A549 (cell line): Measurements from ENCODE around the gene PDSS2. TPM values are rescaled to one million over a fixed set of nuclear protein-coding genes. Genes with fewer than 3 reads are reported as not detected.

Experiments
- ATAC-seq, 2 experiments: fragments of 200-7000 bp in 1 of 2; fragments of >200 bp in 1 of 2; cut with Nextera tagmentation in 1 of 2; cut with Tn5 transposase in 1 of 2; 3 replicates each; pipeline versions ENCODE4 v1.8.0 to v1.9.1; 2018 to 2020; ENCODE audit warnings: mild to moderate bottlenecking in 1 of 2, moderate library complexity in 1 of 2
- CTCF ChIA-PET: fragments of 300-600 bp; sonication (Branson Sonifier 250); formaldehyde crosslinking; extraction: SDS; loops from one replicate; lab custom pipeline; 2021; ENCODE audit warnings: antibody characterized with exemption, inconsistent platforms; lab: Yijun Ruan, JAX
- POLR2A ChIA-PET: fragments of 350-600 bp; formaldehyde crosslinking; extraction: SDS; loops from one replicate; lab custom pipeline; 2021; ENCODE audit warnings: antibody characterized with exemption, inconsistent platforms; lab: Yijun Ruan, JAX
- DNase-seq, 2 experiments: peaks; one replicate each; pipeline versions ENCODE4 v3.0.0 to v3.0.0-alpha.2; 2011 to 2016; ENCODE audit warnings: low read depth in 1 of 2, low spot score in 1 of 2
- FAIRE-seq: peaks from 2 replicates; lab custom pipeline; 2011; peaks lifted over from hg19 to GRCh38; lab: Jason Lieb, UNC
- H3K27ac ChIP-seq, 2 experiments: fragments of >200 bp; sonication (Bioruptor Twin); formaldehyde crosslinking; 3 replicates each; pipeline ENCODE4 v1.5.1; 2016 to 2017
- H3K4me1 ChIP-seq: fragments of >200 bp; sonication (Bioruptor Twin); formaldehyde crosslinking; 3 replicates; pipeline ENCODE4 v1.6.1; 2016
- H3K4me2 ChIP-seq: fragments of >200 bp; sonication (Bioruptor Twin); formaldehyde crosslinking; 3 replicates; pipeline ENCODE4 v1.6.1; 2016
- H3K4me3 ChIP-seq: fragments of >200 bp; sonication (Bioruptor Twin); formaldehyde crosslinking; 3 replicates; pipeline ENCODE4 v1.5.1; 2016
- H3K9me3 ChIP-seq: fragments of >200 bp; sonication (Bioruptor Twin); formaldehyde crosslinking; 3 replicates; pipeline ENCODE4 v1.6.1; 2016
- BHLHE40 ChIP-seq: IDR thresholded peaks from 2 replicates; pipeline ENCODE4 v1.6.1; 2012; ENCODE audit warnings: low read depth, low read length, inconsistent platforms
- CEBPB ChIP-seq, 2 experiments: fragments of >200 bp in 1 of 2; sonication (Bioruptor Twin) in 1 of 2; formaldehyde crosslinking in 1 of 2; IDR thresholded peaks; 2 replicates each; pipeline ENCODE4 v1.6.1; 2012 to 2016
- CHD4 ChIP-seq: fragments of 200-600 bp; sonication (generic); IDR thresholded peaks from 2 replicates; pipeline ENCODE4 v1.6.1; 2016; ENCODE audit warnings: antibody characterized with exemption, mild to moderate bottlenecking, borderline replicate concordance
- ELK1 ChIP-seq: fragments of 150-350 bp; IDR thresholded peaks from 2 replicates; pipeline ENCODE4 v1.6.1; 2014; ENCODE audit warnings: low read depth, mild to moderate bottlenecking, low read length
- EP300 ChIP-seq, 2 experiments: fragments of >200 bp; sonication (Bioruptor Twin); formaldehyde crosslinking; IDR thresholded peaks; 2 replicates in 1 of 2; 3 replicates in 1 of 2; pipeline ENCODE4 v1.6.1; 2016 to 2017
- FOSL2 ChIP-seq, 2 experiments: fragments of 450-650 bp in 1 of 2; fragments of >200 bp in 1 of 2; sonication (Bioruptor Twin) in 1 of 2; formaldehyde crosslinking; IDR thresholded peaks; 2 replicates each; pipeline versions ENCODE4 v1.5.0 to v1.6.1; 2016 to 2020; ENCODE audit warnings: mild to moderate bottlenecking in 1 of 2, moderate library complexity in 1 of 2
- FOXS1 ChIP-seq: fragments of 250-450 bp; sonication (Bioruptor Pico); IDR thresholded peaks from 2 replicates; pipeline ENCODE4 v1.5.0; 2020; ENCODE audit warnings: mild to moderate bottlenecking, moderate library complexity
- GATA3 ChIP-seq: IDR thresholded peaks from 2 replicates; pipeline ENCODE4 v1.6.1; 2012; ENCODE audit warnings: borderline replicate concordance
- HES2 ChIP-seq: fragments of >200 bp; sonication (Bioruptor Twin); formaldehyde crosslinking; IDR thresholded peaks from 2 replicates; pipeline ENCODE4 v1.6.1; 2016
- HOXA7 ChIP-seq: fragments of 250-450 bp; sonication (Bioruptor Pico); IDR thresholded peaks from 2 replicates; pipeline ENCODE4 v1.5.0; 2020; ENCODE audit warnings: mild to moderate bottlenecking, moderate library complexity
- HOXB13 ChIP-seq: fragments of 250-450 bp; sonication (Bioruptor Pico); IDR thresholded peaks from 2 replicates; pipeline ENCODE4 v1.5.0; 2020; ENCODE audit warnings: low read depth, mild to moderate bottlenecking, moderate library complexity
- KDM1A ChIP-seq: fragments of 200-600 bp; sonication (generic); IDR thresholded peaks from 2 replicates; pipeline ENCODE4 v1.6.1; 2016; ENCODE audit warnings: low read depth, mild to moderate bottlenecking
- MAZ ChIP-seq: fragments of 150-350 bp; IDR thresholded peaks from 2 replicates; pipeline ENCODE4 v1.6.1; 2014; ENCODE audit warnings: antibody characterized with exemption, low read depth, low read length, borderline replicate concordance
- MYC ChIP-seq: IDR thresholded peaks from 2 replicates; pipeline ENCODE4 v1.6.1; 2012; ENCODE audit warnings: mild to moderate bottlenecking, inconsistent platforms, low read length, improper control_type of control experiment, borderline replicate concordance
- NPAS2 ChIP-seq: fragments of 250-450 bp; sonication (Bioruptor Pico); IDR thresholded peaks from 2 replicates; pipeline ENCODE4 v1.8.0; 2022; ENCODE audit warnings: mild to moderate bottlenecking, moderate library complexity, borderline replicate concordance
- NR3C1 ChIP-seq: fragments of >200 bp; sonication (Bioruptor Twin); formaldehyde crosslinking; IDR thresholded peaks from 3 replicates; pipeline ENCODE4 v1.6.1; 2017
- PBX3 ChIP-seq: IDR thresholded peaks from 2 replicates; pipeline ENCODE4 v1.6.1; 2012
- RAD21 ChIP-seq, 2 experiments: fragments of >200 bp in 1 of 2; sonication (Bioruptor Twin) in 1 of 2; formaldehyde crosslinking in 1 of 2; IDR thresholded peaks in 1 of 2; conservative IDR thresholded peaks in 1 of 2; 2 replicates in 1 of 2; 3 replicates in 1 of 2; pipeline ENCODE4 v1.6.1; 2012 to 2018; ENCODE audit warnings: inconsistent platforms in 1 of 2
- RARB ChIP-seq: fragments of 250-450 bp; sonication (Bioruptor Pico); IDR thresholded peaks from 2 replicates; pipeline ENCODE4 v1.8.0; 2021; ENCODE audit warnings: mild to moderate bottlenecking, moderate library complexity
- RFX5 ChIP-seq: fragments of 450-650 bp; IDR thresholded peaks from 2 replicates; pipeline ENCODE4 v1.7.1; 2014; ENCODE audit warnings: antibody characterized with exemption, mild to moderate bottlenecking, moderate library complexity
- RNF2 ChIP-seq: fragments of 200-600 bp; sonication (generic); IDR thresholded peaks from 2 replicates; pipeline ENCODE4 v1.6.1; 2016; ENCODE audit warnings: low read depth, mild to moderate bottlenecking, antibody characterized with exemption, moderate library complexity, borderline replicate concordance
- SREBF2 ChIP-seq: fragments of 450-650 bp; IDR thresholded peaks from 2 replicates; pipeline ENCODE4 v1.6.1; 2014; ENCODE audit warnings: mild to moderate bottlenecking, moderate library complexity
- TFCP2L1 ChIP-seq: fragments of 250-450 bp; sonication (Bioruptor Pico); IDR thresholded peaks from 2 replicates; pipeline ENCODE4 v1.5.0; 2021; ENCODE audit warnings: mild to moderate bottlenecking
- TP53 ChIP-seq: fragments of 250-450 bp; sonication (Bioruptor Pico); IDR thresholded peaks from 2 replicates; pipeline ENCODE4 v1.5.0; 2021; ENCODE audit warnings: mild to moderate bottlenecking, moderate library complexity
- USF2 ChIP-seq: fragments of 450-650 bp; IDR thresholded peaks from 2 replicates; pipeline ENCODE4 v1.6.1; 2014; ENCODE audit warnings: antibody characterized with exemption
- ZC3H11A ChIP-seq: fragments of 450-650 bp; IDR thresholded peaks from 2 replicates; pipeline ENCODE4 v1.6.1; 2014; ENCODE audit warnings: antibody characterized with exemption, mild to moderate bottlenecking
- WGBS: methylation state at CpG from one replicate; pipeline ENCODE4 v1.1.6; 2017; ENCODE audit errors: missing lambda C conversion rate; 5-methylcytosine and 5-hydroxymethylcytosine counted together
- polyA plus RNA-seq, 4 experiments: library from polyadenylated mRNA; depleted of rRNA in 3 of 4; stranded (reverse); fragments of >200 nt; fragmentation: RNase III in 1 of 4; extraction: RNeasy Plus Mini Kit Qiagen cat#74134 plus additional on column Dnase treatment in 1 of 4; gene quantifications; 2 replicates in 3 of 4; 3 replicates in 1 of 4; pipeline ENCODE4 v1.2.3, GENCODE V29; 2011 to 2017
- TF ChIP-seq, protein P1 (sequence below): IDR thresholded peaks from 2 replicates; pipeline ENCODE4 v1.6.1; 2012
- TF ChIP-seq, protein P2 (sequence below): fragments of >200 bp; sonication (Bioruptor Twin); formaldehyde crosslinking; IDR thresholded peaks from 3 replicates; pipeline ENCODE4 v1.6.1; 2016

Gene PDSS2
- polyA plus RNA-seq, 2 of the 4 experiments (the other 2 are of a cell fraction) = 7.2 to 17.3 TPM

GRCh38 chr6:107344383-107344782, 115.0 kb downstream of the PDSS2 start:
- CTCF ChIA-PET = no interaction called here
- H3K4me3 ChIP-seq = no peak overlapping the region
- no peak for FAIRE-seq
- no peak overlapping the region for H3K4me2 ChIP-seq
- POLR2A ChIA-PET = no interaction called here
- TF ChIP-seq RNF2 (no peak), TP53 (CRISPR knock-in tag) (no peak), BHLHE40 (no peak), EP300 (IDR thresholded peaks at IDR 0.05) (no peak), USF2 (no peak), HOXB13 (CRISPR knock-in tag) (no peak), FOXS1 (CRISPR knock-in tag) (no peak), ZC3H11A (no peak), RAD21 (conservative IDR thresholded peaks at IDR 0.05 in 1 of 2, IDR thresholded peaks at IDR 0.05 in 1 of 2) (no peak), RFX5 (no peak), MAZ (no peak)
- TF ChIP-seq, protein P1, sequence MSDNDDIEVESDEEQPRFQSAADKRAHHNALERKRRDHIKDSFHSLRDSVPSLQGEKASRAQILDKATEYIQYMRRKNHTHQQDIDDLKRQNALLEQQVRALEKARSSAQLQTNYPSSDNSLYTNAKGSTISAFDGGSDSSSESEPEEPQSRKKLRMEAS = no peak
- TF ChIP-seq, all 56 proteins: peak for 0
- WGBS = 82% methylated on average over 2 of the region's 2 CpGs
- DNase-seq (no peak), ATAC-seq (no peak)
- H3K4me1 ChIP-seq = no peaks in the 10 kb centered on the region
- H3K9me3 ChIP-seq = no peaks in the 10 kb centered on the region
- no peak overlapping the region for H3K27ac ChIP-seq

DNA sequence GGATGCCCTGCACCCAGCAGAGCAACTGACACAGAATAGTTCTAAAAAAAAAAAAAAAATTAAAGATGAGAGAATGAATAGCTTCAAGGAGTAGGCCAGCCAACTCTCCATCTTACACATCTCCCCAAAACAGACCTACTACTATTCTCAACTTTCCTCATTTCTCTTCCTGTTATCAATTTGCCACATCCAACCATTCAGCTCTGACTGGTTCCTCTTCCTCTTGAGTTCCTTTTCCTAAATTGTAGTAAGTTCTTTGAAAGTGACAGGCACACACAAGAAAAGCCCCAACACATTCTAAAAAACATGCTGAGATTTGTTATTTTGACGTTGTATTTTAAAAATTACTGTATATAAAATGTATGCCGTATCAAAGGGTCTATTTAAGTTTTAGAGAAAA, 117.2 kb downstream of the PDSS2 start:
- H3K4me2 ChIP-seq = no peak overlapping the region
- no peak for FAIRE-seq
- TF ChIP-seq KDM1A (no peak), NPAS2 (CRISPR knock-in tag) (no peak), HES2 (no peak), SREBF2 (no peak), HOXA7 (CRISPR knock-in tag) (no peak), GATA3 (no peak), CHD4 (no peak), NR3C1 (no peak), FOSL2 (IDR thresholded peaks at IDR 0.05) (no peak), FOSL2 (CRISPR knock-in tag; IDR thresholded peaks at IDR 0.05) (no peak), CEBPB (IDR thresholded peaks at IDR 0.05) (no peak), TP53 (CRISPR knock-in tag) (no peak), MYC (no peak), ELK1 (no peak), RNF2 (no peak), TFCP2L1 (CRISPR knock-in tag) (no peak), MAZ (no peak), PBX3 (no peak), RARB (CRISPR knock-in tag) (no peak), ZC3H11A (no peak)
- TF ChIP-seq, protein P2, sequence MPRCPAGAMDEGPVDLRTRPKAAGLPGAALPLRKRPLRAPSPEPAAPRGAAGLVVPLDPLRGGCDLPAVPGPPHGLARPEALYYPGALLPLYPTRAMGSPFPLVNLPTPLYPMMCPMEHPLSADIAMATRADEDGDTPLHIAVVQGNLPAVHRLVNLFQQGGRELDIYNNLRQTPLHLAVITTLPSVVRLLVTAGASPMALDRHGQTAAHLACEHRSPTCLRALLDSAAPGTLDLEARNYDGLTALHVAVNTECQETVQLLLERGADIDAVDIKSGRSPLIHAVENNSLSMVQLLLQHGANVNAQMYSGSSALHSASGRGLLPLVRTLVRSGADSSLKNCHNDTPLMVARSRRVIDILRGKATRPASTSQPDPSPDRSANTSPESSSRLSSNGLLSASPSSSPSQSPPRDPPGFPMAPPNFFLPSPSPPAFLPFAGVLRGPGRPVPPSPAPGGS = no peak
- no peak for ATAC-seq
- WGBS = 84% methylated on average over 2 of the region's 2 CpGs
- no peak overlapping the region for H3K27ac ChIP-seq
- no peak for DNase-seq
- H3K4me1 ChIP-seq = peaks cover 4% of the 10 kb centered on the region
- POLR2A ChIA-PET = no interaction called here
- CTCF ChIA-PET = no interaction called here
- H3K4me3 ChIP-seq = no peak overlapping the region
- H3K9me3 ChIP-seq = no peaks in the 10 kb centered on the region
